Measurements from ENCODE around the gene AP5B1.

Gene AP5B1

DNA sequence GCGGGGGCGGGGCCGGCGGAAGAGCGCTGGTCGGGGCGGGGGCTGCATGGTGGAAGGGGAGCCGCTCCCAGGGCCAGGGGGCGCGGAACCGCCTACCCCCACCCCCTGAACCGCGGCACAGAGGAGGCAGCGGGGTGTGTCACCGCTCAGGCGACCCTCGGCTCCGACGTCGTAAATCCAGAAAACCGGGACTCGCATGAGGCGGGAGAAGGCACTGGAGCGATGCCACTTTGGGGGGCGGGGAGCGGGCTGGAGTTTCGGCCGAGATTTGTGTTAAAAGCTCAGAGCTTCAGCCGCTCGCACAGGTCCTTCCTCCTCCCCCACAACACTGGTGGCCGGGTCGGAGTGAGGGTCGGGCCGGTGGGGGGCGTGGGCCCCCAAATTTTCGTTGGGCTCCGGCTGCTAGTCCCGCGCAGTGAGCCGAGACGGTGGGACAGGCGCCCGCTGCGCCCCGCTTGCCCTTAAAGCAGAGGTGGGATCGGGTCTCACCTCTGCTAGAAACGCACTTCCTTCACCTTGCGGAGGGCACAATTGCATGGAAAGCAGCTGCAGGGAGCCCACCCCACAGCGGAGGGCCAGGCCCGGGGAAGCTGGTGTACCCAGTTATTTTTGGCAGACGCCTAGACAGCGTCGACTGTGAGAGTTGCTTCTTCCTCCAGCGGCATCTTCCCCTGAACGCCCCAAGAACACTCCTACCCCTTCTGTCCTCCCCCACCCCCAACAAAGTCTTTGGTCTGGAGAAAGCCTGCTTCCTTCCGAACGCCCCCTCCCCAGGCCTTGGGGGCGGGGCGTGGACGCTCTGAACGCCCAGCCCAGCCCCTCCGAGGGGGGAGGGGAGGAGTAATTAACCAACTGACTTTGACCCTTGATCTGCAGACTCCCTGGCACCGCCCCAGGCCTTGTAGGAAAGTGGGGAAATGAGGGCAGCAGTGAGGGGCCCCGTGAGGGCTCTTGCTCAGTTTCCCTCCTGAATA, 7.2 kb upstream of the AP5B1 start:
- in situ Hi-C loops (cut with HindIII; ENCODE audit: low pct_ligation_motif_present, low pct_unique_long_range_greater_than_20kb, low sequenced_read_pairs), result no loop called here
- no peak for DNase-seq

DNA sequence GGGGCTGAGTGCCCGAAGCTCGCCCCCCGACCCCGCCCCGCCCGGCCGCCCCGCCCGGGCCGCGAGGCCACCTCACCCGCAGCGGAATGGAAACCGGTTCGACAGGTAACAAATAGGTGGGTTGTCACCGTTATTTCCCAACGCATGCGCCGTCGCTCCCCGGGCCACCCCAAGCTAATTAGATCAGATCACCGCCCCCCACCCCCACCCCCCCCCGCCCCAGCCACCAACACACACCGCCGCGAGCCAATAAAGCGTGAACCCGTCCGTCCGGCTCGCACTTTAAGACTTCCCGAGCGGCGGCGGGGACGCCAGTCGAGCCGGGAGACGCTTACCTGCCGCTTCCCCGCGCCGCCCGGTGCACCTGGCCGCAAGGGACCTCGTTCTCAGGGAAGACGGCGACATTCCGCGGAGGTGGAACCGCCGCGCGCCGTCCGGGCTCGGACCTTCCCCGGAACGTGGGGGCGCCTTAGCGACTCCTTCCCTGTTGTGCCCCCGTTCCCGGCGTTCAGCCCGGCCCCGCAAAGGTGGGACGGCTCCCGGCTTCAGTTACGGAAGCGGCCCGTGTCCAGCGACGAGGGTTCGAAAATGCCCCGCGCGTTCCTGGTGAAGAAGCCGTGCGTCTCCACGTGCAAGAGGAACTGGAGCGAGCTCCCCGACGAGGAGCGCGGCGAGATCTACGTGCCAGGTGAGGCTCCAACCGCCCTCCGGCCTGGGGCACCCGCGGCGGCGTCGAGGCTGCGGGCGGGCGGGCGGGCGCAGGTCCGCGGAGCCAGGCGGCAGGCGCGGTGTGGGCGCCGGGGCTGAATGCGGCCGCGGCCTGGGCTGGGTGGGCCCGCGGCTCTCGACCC, 6.2 kb upstream of the AP5B1 start, which contains the start of gene OVOL1:
Gene OVOL1, plus strand, starts transcription at position 278 of the 851 bp plus-strand sequence. Its CDS starts 311 bp downstream, at position 589.
- in situ Hi-C loops (cut with HindIII; ENCODE audit: low pct_ligation_motif_present, low pct_unique_long_range_greater_than_20kb, low sequenced_read_pairs), result no loop called here
- DNase-seq, result no peak

DNA sequence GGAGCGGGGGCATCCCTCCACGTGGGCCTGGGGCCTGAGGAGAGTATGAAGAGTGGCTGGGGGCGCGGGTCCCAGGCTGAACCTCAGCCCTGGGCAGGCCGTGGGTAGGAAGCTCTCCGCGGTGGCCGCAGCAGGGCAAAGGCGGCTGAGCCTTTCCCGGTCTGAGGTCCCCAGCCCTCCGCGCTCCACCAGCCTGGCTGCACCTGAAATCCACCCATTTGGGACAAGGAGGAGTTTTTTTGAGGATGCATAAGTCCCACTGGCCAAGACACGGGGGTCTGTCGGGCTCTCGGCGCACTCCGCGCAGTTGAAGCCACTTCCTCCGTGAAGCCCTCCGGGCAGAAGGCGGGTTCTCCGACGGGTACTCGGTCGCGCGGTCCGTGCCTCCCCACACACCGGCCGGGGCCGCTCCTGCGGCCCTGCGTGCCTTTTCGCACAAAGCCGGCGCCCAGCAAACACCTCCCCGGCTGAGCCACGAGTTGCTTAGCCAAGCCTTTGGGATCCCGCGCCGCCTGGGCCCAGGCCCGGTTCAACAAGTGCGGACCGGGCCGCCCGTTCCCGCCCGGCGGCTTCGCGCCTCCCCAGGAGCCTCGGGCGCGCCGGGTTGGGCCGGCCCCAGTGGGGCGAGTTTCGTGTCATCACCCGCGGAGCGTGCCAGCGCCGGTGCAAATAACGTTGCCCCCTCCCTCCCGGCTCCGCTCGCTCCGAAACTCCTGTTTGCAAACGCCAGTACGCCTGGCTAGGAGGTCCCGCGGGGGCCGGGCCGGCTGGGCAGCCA, 5.4 kb upstream of the AP5B1 start:
- DNase-seq, result no peak
- in situ Hi-C loops (cut with HindIII; ENCODE audit: low pct_ligation_motif_present, low pct_unique_long_range_greater_than_20kb, low sequenced_read_pairs), result no loop called here

DNA sequence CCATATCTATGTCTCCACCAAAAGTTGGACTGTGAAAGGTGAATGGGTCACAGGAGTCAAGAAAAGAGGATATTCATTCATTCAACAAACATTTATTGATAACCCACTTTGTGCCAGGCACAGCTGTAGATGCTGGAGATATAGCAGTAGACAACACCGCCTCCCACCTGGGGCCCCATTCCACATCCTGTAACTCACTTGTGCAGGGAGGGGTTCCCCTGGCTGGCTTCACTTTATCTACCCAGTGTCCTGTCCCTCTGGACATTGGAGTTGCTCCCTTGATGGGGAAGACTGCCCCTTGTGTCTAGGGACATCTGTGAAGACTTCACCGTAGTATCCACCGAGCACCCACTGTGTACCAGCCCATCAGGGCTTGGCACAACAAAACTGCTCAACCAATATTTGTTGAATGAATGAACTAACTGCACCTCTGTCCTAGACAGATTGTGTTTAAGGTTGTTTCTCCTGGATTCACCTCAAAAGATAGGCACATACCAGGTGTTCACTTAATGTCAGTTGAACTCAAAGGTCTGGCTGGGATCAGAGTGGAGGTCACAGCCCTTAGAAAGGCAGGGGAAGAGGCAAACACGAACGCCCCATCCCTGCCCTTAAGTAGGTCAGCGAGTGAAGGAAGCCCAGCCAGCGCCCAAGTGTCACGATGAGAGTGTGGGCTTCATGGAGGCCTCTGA, 4.7 kb upstream of the AP5B1 start:
- in situ Hi-C loops (cut with HindIII; ENCODE audit: low pct_ligation_motif_present, low pct_unique_long_range_greater_than_20kb, low sequenced_read_pairs), result no loop called here
- DNase-seq, result no peak

DNA sequence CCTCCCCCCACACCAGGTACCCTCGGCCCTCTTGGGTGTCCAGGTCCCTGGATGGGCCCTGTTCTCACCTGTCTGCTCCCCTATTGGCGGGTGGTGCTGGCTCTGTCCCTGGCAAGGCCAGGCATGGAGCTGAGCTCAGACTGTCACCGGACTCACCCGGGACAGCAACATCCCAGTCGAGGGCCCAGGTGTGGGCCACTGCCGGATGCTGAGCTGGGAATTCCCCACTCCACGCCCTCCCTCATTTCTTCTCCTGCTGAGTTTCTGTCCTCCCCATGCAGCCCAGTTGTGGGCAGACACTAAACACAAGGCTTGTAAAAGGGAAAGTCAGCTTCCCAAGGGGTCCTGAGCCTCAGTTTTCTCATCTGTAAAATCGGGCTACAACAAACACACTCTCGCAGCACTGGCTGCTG, 2.0 kb upstream of the AP5B1 start:
- in situ Hi-C loops (cut with HindIII; ENCODE audit: low pct_ligation_motif_present, low pct_unique_long_range_greater_than_20kb, low sequenced_read_pairs), result no loop called here
- no peak for DNase-seq

DNA sequence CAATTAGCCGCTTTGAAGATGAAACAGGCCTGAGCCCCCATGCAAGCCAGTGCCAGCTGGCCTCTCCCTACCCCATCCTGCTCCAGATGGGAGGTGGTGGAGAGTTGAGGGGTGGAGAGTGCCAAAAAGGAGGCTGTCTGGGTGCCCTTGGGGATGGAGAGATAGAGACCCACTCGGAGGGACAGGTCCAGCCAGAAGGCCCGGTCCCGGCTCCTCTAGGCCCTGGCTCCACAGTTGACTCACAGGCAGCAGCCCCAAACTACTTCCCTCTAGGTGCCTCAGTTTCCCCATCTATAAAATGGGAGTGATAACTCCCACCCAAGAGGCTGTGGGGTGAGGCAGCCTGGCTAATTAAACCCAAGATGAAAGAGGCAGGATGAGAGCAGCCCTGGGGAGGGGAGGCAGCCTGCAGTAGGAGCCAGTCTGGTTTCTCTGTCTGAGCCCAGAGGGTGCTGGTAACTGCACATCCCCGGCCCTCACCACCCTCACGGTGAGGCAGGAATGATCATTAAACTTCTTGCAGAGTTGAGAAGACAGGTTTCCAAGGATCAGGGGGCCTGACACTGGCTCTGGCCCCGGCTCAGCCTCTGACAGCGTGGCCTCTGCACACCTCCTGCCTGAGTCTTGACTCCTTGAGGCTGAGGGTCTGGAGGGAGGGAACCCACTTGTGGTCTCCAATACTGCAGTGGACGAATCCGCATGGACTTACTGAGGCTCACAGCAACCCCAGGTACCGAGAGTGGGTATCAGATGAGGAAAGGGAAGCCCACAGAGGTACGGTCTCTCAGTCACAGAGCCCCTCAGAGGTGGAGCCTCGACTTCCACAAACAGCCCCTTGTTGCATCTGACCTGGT, 1.4 kb upstream of the AP5B1 start:
- in situ Hi-C loops (cut with HindIII; ENCODE audit: low pct_ligation_motif_present, low pct_unique_long_range_greater_than_20kb, low sequenced_read_pairs), result no loop called here
- DNase-seq, result no peak

DNA sequence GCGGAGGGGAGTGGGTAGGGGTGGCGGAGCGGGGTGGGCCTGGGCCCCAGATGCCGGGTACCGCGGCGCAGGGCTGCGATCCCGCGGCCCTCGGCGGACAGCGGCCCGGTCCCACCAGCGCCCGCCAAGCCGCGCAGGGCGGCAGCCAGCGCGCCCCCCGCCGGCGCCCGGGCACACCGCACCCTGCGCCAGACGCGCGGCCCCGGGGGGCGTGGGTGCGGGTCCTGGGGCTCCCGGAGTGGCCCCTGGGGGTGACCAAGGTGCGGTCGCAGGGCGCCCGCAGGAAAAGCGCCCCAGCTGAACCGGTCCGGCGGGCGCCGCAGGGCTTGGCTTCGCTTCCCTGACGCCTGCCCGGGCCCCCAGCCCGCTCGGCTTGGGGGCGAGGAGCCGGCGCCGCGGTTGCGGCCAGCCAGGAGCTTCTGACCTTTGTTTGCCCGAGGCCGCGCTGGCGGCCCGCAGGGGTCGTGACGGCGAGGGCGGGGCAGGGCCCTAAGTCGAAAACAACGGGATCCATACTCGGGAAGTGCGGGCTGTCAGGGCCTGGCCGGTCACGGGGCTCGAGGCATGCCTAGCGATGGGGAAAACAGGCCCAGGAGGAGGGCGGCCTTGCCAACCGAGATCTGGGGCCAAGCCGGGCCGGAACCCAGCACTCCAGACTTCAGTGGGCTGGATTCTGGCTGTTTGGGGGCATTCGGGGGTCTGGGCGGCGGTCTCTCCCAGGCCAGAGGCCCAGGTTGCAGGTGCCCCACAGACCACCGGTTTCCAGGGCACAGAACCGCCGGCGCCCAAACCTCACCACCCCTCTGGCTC, 581 bp upstream of the AP5B1 start:
- in situ Hi-C loops (cut with HindIII; ENCODE audit: low pct_ligation_motif_present, low pct_unique_long_range_greater_than_20kb, low sequenced_read_pairs), result no loop called here
- peak; percentile 37 for DNase-seq

DNA sequence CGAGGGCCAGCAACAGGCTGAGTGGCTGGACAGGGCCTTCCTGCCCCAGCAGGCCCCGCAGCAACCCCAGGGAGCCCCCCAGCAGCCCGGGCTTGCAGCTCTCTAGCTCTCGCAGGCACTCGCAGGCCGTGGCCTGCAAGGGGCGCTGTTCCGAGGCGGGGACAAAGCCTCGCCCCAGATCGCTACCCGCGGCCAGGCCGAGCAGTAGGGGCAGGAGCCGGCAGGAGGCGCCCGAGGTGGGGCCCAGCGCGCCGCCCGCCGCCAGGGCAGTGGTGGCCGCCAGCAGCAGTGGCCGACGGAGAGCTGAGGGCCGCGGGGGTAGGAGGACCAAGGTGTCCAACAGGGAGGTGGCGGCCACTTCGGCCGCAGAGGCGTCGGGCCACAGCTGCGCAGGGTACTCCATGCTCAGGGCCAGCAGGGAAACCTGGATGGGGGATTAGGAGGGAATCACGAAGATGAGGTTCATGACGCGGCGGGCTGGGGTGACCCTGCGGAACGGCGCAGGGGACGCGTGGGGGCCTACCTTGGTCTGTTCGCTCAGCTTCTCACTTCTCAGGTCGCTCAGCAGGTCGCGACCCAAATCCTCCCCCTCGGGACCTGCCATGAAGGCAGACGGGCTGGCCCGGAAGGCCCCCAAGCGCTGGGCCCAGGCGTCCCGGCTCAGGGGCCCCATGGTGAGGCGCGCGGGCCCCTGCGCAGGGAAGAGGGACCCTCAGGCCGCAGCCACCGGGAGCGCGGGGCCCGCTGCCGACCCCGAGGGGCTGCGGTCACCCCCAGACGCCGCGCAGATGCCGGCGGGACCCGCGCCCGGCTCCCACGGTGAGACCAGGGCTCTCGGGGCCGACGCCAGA, 632 bp downstream of the AP5B1 start:
- in situ Hi-C loops (cut with HindIII; ENCODE audit: low pct_ligation_motif_present, low pct_unique_long_range_greater_than_20kb, low sequenced_read_pairs), result no loop called here
- peak; percentile 82 for DNase-seq

DNA sequence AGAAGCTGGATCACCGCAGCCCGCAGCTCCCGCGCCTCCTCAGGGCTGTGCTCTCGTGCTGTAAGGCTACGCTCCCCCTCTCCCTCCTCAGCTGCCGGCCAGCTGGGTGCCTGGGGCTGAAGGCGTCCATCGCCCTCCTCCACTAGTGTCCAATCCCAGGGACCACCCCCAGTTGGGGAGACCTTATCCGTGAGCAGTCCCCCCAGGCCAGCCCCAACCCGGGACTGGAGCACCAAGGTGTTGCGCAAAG, 1.2 kb downstream of the AP5B1 start:
- in situ Hi-C loops (cut with HindIII; ENCODE audit: low pct_ligation_motif_present, low pct_unique_long_range_greater_than_20kb, low sequenced_read_pairs), result no loop called here
- DNase-seq, result no peak

DNA sequence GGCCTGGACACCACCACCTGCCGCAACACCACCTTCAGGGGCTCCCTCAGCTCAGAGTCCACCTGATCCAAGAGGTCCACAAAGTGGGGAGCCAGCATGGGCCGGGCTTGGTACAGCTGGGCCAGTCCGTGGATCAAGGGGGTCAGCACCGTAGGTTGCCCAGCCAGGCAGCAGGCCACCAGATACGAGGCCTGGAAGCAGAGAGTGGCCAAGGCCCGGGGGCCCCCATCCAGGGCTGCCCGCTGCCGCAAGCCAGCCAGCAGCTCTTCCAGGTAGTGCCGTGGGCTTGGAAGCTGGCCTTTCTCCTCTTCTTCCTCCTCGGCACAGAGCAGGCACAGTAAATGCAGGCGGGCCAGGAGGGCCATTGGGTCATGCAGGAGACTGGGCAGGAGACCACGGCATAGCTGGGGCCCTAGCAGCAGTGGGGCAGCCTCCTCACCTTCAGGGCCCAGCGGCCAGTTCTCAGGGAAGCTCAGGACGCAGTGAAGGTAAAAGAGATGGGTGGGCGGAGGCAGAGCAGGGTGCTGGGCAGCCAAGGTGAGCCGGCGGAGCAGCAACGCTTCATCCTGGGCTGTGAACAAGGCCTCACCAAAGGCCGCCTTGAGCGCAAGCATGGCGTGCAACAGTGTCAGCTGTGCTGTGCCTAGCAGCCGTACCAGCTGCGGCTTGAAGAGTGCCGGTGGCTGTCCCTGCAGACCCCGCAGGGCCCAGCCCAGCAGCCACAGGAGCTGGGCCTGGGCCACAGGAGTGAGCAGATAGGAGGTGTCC, 1.7 kb downstream of the AP5B1 start:
- in situ Hi-C loops (cut with HindIII; ENCODE audit: low pct_ligation_motif_present, low pct_unique_long_range_greater_than_20kb, low sequenced_read_pairs), result no loop called here

DNA sequence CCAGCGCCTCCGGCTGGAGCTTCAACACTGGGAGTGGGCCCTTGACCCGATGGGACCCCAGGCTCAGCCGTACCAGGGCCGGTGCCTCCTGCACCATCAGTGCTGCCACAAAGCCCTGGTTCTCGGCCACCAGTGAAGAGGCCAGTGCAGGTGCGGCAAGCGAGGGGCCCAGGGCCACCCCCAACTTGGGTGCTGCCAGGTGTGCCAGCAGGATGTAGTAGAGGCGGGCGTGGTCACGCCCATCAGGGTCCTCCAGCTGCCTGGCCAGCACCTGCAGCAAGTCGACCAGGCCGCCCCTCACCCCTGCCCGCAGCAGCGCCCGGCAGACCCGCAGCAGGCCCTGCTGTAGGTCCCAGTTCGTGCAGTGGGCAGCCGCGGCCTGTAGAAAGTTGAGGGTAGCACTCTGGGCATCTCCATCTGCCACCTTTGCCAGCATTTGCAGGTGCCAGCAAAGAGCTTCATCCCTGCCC, 2.3 kb downstream of the AP5B1 start:
- no peak for DNase-seq
- in situ Hi-C loops (cut with HindIII; ENCODE audit: low pct_ligation_motif_present, low pct_unique_long_range_greater_than_20kb, low sequenced_read_pairs), result no loop called here

More for the DNA sequence above, 1.7 kb downstream of the AP5B1 start:
- no peak for DNase-seq

DNA sequence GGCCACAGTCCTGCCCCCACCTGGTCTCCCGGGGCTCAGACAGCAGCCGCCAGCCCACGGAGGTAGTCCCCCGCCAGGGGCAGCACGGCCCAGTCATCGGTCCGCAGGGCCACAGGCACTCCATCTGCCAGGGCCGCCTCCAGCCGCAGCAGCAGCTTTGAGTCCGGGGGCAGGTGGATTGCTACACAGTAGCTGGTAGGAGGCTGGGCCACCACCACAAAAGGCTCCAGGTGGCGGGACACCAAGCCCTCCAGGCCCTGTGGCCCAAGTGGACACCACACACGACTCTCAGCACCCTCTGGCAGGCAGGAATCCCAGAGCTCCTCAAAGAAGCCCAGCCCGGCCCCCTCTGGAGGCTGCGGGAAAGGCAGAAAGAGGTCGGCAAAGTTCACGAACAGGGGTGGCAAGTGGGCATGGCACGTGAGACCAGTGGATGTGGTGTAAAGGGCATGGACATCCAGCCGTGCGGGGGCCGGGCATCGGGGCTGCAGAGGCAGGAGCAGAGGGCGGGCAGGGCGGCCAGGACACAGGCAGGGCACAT, 2.9 kb downstream of the AP5B1 start:
- in situ Hi-C loops (cut with HindIII; ENCODE audit: low pct_ligation_motif_present, low pct_unique_long_range_greater_than_20kb, low sequenced_read_pairs), result no loop called here
- no peak for DNase-seq

DNA sequence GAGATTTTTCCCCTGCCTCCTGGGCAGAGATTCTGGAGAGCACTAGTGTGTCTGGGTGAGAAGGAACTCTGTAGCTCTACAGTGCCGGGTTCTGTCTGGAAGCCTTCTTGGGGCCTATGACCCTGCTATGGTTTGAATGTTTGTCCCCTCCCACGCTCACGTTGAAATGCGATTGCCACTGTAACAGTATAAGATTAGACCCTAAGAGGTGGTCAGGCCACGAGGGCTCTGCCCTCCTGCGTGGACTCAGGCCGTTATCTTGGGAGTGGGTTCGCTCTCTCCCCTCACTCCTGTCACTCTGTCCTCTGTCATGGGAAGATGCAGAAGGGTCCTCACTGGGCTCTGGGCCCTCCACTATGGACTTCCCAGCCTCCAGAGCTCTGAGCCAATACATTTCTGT, 3.5 kb downstream of the AP5B1 start:
- in situ Hi-C loops (cut with HindIII; ENCODE audit: low pct_ligation_motif_present, low pct_unique_long_range_greater_than_20kb, low sequenced_read_pairs), result no loop called here
- no peak for DNase-seq

DNA sequence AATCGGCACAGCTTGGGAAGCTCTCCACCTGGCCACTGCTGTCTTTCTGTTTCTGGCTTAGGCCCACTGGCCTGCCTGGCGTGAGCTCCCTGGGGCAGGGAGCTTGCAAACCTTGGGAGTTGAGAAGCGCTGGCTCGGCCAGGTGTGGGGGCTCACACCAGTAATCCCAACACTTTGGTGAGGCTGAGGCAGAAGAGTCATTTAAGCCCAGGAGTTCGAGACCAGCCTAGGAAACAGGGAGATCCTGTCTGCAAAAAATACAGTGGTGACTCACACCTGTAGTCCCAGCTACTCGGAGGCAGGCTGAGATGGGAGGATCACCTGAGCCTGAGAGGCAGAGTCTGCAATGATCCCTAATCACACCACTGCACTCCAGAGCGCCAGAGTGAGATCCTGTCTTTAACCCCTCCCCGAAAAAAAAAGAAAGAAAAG, 4.0 kb downstream of the AP5B1 start:
- in situ Hi-C loops (cut with HindIII; ENCODE audit: low pct_ligation_motif_present, low pct_unique_long_range_greater_than_20kb, low sequenced_read_pairs), result no loop called here
- DNase-seq, result no peak

DNA sequence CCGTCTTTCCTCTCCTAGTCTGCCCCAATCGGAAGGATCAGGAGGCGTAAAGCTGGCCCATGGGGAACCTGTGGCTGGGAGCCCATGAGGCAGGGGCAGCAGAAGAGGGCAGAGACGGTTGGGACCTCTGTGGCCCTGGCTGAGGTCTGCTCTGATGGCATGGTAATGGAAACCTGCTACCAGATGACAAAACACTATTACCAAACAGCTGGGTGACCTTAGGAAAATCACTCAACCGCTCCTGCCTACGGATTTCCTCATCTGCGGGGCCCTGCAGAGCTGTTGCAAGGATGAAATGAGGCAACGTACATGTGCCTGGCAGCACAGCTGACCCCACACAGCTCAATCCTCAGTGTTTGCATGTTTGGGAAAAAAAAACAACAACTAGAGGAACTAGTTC, 4.6 kb downstream of the AP5B1 start:
- DNase-seq, result no peak
- in situ Hi-C loops (cut with HindIII; ENCODE audit: low pct_ligation_motif_present, low pct_unique_long_range_greater_than_20kb, low sequenced_read_pairs), result no loop called here
